Stomach (tissue), 4 donors: ENCODE data around the gene ZNF280B.
"Not testable (repeated sequence)": the region's sequence is repeated elsewhere in the genome, so short reads cannot be mapped to it uniquely, and the experiment has no call there.

ENCODE experiments used
- CTCF ChIP-seq, 7 experiments: fragments of 450-650 bp in 4 of 7; fragments of 200-600 bp in 3 of 7; sonication (generic) in 3 of 7; IDR thresholded peaks; one replicate each; pipeline ENCODE4 v1.5.1; 2016 to 2019; ENCODE audit warnings: antibody characterized with exemption in 7 of 7, control low read depth in 2 of 7, mild to moderate bottlenecking in 1 of 7
- POLR2A ChIP-seq, 4 donors: fragments of 450-650 bp; IDR thresholded peaks; one replicate each; pipeline ENCODE4 v1.6.1; 2016; ENCODE audit warnings: antibody characterized with exemption in 4 of 4, control low read depth in 2 of 4, mild to moderate bottlenecking in 1 of 4, moderate library complexity in 1 of 4
- POLR2AphosphoS5 ChIP-seq, 3 donors: sonication (generic); formaldehyde crosslinking; IDR thresholded peaks; one replicate each; pipeline ENCODE4 v1.6.1; 2016; ENCODE audit warnings: antibody characterized with exemption in 3 of 3

GRCh38 chr22:22471104-22471503 lies 37.4 kb downstream of the ZNF280B start:
- not testable (repeated sequence) for TF ChIP-seq POLR2AphosphoS5, CTCF, POLR2A (IDR thresholded peaks at IDR 0.05)
